ENCODE results near the gene NDUFV3.
"Not testable (repeated sequence)": the region's sequence is repeated elsewhere in the genome, so short reads cannot be mapped to it uniquely, and the experiment has no call there.

GRCh38 chr21:42933973-42934372 lies 40.9 kb downstream of the NDUFV3 start:
- TF ChIP-seq CTCF (IDR thresholded peaks at IDR 0.05; ENCODE audit: control extremely low read depth in 1 of 3, insufficient read depth in 1 of 3, low read depth in 1 of 3, low read length in 3 of 3); RAD21 (IDR thresholded peaks at IDR 0.05 in 1 of 2, conservative IDR thresholded peaks at IDR 0.05 in 1 of 2; ENCODE audit: low read depth in 2 of 2, low read length in 2 of 2); JUN (IDR thresholded peaks at IDR 0.05; ENCODE audit: low read depth, low read length); KDM1A (IDR thresholded peaks at IDR 0.05; ENCODE audit: borderline replicate concordance, low read length); SIN3A (conservative IDR thresholded peaks at IDR 0.05 in 1 of 2, IDR thresholded peaks at IDR 0.05 in 1 of 2; ENCODE audit: low read depth in 1 of 2, low read length in 2 of 2); SP4 (IDR thresholded peaks at IDR 0.05; ENCODE audit: low read length); POLR2A (IDR thresholded peaks at IDR 0.05; ENCODE audit: control extremely low read depth in 1 of 2, low read depth in 2 of 2, low read length in 2 of 2); ATF2 (IDR thresholded peaks at IDR 0.05; ENCODE audit: low read length); BACH1 (IDR thresholded peaks at IDR 0.05; ENCODE audit: low read length); USF2 (IDR thresholded peaks at IDR 0.05; ENCODE audit: low read length); CREB1 (IDR thresholded peaks at IDR 0.05); EP300 (IDR thresholded peaks at IDR 0.05; ENCODE audit: borderline replicate concordance in 1 of 2, low read depth in 2 of 2, low read length in 2 of 2): not testable (repeated sequence)

Measured in H1 (cell line).